Heart left ventricle (tissue), 13 donors: ENCODE results near the gene ZRANB1.

ENCODE experiments used
- POLR2A ChIP-seq, 2 donors: fragments of 450-650 bp; IDR thresholded peaks; one replicate each; pipeline ENCODE4 v1.6.1; 2017; ENCODE audit warnings: antibody characterized with exemption in 2 of 2, mild to moderate bottlenecking in 2 of 2, moderate library complexity in 2 of 2
- TF ChIP-seq, protein P1 (sequence below), 12 donors: fragments of 200-600 bp; sonication (generic) in 4 of 12; IDR thresholded peaks; one replicate each; pipeline versions ENCODE4 v1.5.0 to v1.8.0; 2018 to 2022; ENCODE audit warnings: antibody characterized with exemption in 12 of 12, mild to moderate bottlenecking in 5 of 12
- donor health status: ischemic (EF 13 %, LVEDD 7.1; RV severe dilation, severe dysfunction).
- donor health status: DM: no; HTN: yes; CAD: no.
- donor health status: DM: no; HTN: no; CAD: no.
- donor health status: ischemic (EF 25% LVEDD 6.9; RV normal size, moderate dysfunction).
- donor health status: ischemic (EF 25% LVEDD 5.7; RV mildly dilated, moderate dysfunction).
- donor health status: ischemic (EF 35%, LVEDD 5.7; RV mildly dilated, moderate dysfunction).
- donor health status: nonischemic (EF 11% LVEDD 7.7; RV severe dilation, severe dysfunction).
- donor health status: DM: yes; HTN: yes; CAD: no.
- donor health status: PGD.
- donor health status: ischemic (EF 29% LVEDD 5.4; RV normal size, mild dysfunction).
- donor health status: nonischemic (EF 23%, LVEDD 6.1; RV moderate dilation, normal function).

DNA sequence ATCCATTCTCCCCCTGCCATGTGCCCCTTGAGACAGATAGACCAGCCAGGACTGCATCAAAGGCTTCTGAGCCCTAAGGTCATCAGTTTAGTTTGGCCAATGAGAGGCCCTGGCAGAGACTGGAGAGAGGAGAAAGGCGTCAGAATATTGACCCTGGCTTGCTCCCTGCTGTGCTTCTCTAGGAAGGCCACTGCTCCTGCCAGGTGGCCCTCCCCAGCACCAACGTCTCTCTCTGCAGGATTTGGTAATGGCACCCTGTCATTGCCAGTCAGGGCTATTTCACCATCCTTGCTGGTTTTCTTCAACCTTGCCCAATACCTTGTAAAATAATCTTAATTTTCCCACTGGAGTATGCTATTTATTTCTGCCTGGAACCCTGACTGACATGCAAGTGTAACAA, 38.8 kb upstream of the ZRANB1 start:
- TF ChIP-seq, protein P1, sequence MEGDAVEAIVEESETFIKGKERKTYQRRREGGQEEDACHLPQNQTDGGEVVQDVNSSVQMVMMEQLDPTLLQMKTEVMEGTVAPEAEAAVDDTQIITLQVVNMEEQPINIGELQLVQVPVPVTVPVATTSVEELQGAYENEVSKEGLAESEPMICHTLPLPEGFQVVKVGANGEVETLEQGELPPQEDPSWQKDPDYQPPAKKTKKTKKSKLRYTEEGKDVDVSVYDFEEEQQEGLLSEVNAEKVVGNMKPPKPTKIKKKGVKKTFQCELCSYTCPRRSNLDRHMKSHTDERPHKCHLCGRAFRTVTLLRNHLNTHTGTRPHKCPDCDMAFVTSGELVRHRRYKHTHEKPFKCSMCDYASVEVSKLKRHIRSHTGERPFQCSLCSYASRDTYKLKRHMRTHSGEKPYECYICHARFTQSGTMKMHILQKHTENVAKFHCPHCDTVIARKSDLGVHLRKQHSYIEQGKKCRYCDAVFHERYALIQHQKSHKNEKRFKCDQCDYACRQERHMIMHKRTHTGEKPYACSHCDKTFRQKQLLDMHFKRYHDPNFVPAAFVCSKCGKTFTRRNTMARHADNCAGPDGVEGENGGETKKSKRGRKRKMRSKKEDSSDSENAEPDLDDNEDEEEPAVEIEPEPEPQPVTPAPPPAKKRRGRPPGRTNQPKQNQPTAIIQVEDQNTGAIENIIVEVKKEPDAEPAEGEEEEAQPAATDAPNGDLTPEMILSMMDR (IDR thresholded peaks at IDR 0.05), result no peak
- no peak for TF ChIP-seq POLR2A (IDR thresholded peaks at IDR 0.05)
